ENCODE results near the gene ZNF780A.
"Not testable (repeated sequence)": the region's sequence is repeated elsewhere in the genome, so short reads cannot be mapped to it uniquely, and the experiment has no call there.

ZNF780A gene

GRCh38 chr19:40081411-40081810 is 9.3 kb downstream of the ZNF780A start:
- no peak for DNase-seq

- DNase-seq = no peak
Measured at GRCh38 chr19:40080289-40080688, 10.5 kb downstream of the ZNF780A start.

- no peak for DNase-seq
Measured at GRCh38 chr19:40078377-40078776, 12.4 kb downstream of the ZNF780A start.

- no peak for DNase-seq
Measured at GRCh38 chr19:40070058-40070457, 20.7 kb downstream of the ZNF780A start.

GRCh38 chr19:40059624-40060023 is 31.1 kb downstream of the ZNF780A start:
- no peak for DNase-seq

DNA sequence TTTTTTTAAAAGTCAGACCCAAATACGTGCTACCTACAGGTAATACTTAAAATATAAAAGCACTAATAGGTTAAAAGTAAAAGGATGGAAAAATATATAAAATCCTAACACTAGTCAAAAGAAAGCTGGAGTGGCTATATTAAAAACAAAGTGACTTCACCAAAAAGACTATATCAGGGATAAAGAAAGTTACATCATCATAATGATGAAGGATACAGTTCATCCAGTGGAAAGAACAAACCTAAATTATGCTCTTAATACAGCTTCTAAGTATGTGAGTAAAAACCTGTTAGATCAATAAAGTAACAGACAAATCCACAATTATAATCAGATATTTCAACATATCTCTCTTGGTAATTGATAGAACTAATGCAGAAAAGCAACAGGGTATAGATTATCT is 33.6 kb downstream of the ZNF780A start:
- DNase-seq = no peak

DNA sequence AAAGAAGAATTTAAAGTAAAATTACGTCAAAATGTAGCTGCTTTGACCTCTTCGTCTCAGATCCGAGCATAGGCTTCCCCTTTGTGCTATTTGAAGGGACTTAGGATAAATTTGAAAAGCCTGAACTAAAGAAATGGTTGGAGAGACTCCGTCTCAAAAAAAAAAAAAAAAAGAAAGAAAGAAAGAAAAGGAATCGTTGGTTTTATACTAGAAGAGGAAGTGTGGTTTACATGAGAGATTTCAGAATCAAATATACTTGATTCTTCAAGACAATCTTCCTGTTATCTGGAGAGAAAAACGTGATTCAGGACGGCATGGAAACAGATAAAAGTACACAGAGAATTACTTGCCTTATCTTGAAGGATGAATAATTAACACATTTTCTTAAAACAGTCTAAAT is 34.2 kb downstream of the ZNF780A start:
- no peak for DNase-seq

DNA sequence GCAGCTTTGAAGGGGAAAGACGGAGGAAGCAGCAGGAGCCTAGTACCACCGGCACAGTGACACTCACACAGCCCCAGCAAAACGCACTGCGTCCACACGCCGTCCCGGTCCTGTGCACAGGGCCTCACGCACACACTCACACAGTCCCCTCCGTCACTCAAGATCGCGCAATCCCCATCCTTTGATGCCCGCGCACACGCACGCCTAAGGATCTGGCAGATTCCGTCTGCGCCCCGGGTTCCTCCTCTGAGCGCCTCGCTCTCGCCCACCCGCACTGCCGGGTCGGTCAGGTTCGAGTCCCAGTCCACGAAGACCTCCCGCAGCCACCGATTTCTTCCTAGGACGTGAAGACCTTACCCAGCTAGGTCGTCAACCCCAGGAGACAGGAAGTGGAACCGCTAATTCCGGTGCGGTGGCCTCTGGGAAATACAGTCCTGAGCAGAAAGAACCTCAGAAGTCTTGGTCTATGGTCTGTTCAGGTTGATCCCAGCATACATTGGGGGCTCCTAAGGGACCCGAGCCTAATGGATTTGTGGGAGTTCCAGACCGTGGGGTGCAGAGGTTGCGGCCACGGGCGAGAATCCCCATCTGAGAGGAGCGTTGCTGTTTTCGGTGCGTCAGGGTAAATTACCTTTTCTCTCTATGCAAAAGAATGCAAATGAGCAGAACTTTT is 34.8 kb downstream of the ZNF780A start, which contains the start of gene ZNF780B:
Gene ZNF780B, minus strand, starts transcription at position 400 of the 673 bp plus-strand sequence. CDS start 5,899 bp downstream, outside the sequence.
- peak; percentile 49 for DNase-seq

DNA sequence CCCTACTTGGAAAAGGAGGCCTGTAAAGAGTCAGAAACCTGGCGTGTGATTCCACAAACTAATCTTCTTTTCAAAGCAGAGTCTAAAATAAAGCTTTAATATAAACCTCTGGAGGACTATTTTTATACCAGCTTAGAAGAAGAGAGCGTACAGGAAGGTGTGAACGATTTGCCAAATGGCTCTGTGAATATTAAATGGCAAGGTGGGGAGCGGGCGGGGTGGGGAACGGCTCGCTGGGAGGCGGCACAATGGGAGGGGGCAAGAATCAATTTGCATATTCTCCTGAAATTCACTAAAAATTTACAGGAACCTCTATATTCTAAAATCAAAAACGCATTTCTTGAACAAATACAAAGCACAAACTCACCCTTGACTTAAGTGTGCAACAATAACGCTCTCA is 35.7 kb downstream of the ZNF780A start:
- DNase-seq = no peak

DNA sequence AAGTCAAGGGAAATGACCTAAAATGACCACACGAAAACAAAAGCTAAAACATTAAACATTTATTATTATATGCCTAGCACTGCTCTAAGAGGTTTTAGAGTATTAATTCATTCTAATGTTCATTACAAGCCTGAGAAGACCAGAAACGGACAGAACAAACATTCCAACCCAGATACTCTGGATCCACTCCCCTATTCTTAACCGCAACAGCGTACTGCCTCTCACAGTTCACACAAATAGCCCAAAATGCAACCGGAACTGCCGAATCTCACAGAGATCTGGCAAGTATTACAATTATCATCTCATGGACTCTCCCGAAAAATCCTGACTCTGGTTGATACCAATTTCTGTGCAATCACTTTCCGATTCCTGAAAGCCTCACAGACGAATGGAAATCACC is 36.1 kb downstream of the ZNF780A start:
- DNase-seq = no peak

GRCh38 chr19:40053491-40053890 is 37.3 kb downstream of the ZNF780A start:
- no peak for DNase-seq

DNA sequence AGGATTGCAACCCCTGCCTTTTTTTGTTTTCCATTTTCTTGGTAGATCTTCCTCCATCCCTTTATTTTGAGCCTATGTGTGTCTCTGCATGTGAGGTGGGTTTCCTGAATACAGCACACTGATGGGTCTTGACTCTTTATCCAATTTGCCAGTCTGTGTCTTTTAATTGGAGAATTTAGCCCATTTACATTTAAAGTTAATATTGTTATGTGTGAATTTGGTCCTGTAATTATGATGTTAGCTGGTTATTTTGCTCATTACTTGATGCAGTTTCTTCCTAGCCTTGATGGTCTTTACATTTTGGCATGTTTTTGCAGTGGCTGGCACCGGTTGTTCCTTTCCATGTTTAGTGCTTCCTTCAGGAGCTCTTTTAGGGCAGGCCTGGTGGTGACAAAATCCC is 49.0 kb downstream of the ZNF780A start:
- DNase-seq = not testable (repeated sequence)

GRCh38 chr19:40038047-40038446 is 52.7 kb downstream of the ZNF780A start:
- not testable (repeated sequence) for DNase-seq

DNA sequence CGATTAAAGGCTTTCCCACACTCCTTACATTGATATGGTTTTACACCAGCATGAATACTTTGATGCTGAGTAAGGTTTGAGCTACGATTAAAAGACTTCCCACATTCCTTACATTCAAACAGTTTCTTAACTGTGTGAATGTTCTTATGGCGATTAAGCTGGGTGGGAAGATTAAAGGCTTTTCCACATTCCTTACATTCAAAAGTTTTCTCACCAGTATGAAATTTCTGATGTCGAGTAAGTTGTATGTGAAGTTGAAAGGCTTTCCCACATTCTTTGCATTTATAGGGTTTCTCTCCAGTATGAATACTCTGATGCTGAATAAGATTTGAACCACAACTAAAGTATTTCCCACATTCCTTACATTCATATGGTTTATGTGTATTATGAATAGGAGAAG is 54.7 kb downstream of the ZNF780A start:
- DNase-seq = no peak

DNA sequence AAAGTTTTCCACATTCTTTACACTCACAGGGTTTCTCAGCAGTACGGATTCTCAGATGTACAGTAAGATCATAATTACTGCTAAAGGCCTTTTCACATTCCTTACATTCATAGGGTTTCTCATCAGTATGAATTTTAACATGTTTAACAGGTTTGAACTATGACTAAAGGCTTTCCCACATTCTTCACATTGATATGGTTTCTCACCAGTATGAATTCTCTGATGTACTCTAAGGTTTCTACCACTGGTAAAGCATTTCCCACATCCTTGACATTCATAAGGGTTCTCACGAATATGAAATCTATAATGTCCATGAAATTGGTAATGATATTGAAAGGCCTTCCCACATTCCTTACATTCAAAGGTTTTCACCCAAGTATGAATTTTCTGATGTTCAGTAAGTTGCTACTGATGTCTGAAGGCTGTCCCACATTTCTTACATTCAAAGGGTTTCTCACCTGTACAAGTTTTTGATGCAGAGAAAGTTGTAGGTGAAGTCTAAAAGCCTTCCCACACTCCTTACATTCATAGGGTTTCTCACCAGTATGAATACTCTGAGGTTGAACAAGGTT is 56.7 kb downstream of the ZNF780A start:
- no peak for DNase-seq

GRCh38 chr19:40026597-40026970 is 64.2 kb downstream of the ZNF780A start:
- no peak for DNase-seq

DNA sequence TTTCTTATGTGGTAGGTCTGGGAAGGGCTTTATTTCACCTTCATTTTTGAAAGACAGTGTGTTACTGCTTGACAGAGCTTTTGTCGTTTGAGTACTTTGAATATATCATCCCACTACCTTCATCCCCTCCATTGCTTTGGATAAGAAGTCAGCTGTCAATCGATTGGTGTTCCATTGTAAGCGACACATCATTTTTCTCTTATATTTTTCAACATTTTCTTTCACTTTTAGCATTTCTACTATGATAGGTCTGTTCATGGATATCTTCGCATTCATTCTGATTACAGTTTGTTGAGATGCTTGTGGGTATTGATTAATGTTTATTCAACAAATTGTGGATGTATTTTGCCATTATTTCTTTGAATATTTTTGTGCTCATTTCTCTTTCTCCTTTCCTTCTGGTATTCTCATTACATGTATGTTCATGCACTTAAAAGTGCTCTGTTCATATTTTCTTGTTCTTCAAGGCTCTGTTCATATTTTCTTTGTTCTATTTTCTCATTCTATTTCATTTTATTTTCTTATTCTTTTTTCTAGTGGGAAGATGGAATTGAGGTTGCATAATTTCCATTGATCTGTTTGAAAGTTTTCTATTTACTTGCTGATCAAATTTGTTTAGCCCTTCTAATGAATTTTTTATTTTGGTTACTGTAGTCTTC is 64.7 kb downstream of the ZNF780A start:
- DNase-seq = no peak

DNA sequence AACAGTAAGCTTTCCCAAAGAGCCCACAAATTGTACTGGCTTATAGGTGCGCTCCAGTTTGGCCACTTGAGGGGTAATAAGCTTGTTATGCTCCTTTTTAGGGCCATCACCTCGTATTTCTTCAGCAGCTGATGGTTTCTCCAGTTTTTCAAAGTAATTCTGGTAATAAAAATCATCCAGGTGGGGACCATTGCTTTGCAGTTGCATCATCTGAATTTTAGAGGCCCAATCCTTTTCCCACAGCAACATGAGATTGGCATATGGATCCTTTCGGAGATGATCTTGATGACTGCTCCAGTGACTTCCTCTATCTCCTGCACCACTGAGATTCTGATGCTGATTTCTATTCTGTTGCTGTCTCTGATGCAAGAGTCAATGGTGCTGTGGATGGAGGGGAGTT is 66.8 kb downstream of the ZNF780A start:
- DNase-seq = no peak

All from left hindlimb (tissue), 1 donor.